HEK293 (cell line): ENCODE measurements around the gene LXN.
"Not testable (repeated sequence)": the region's sequence is repeated elsewhere in the genome, so short reads cannot be mapped to it uniquely, and the experiment has no call there.

Experiments
- CTCF ChIA-PET: fragments of 350-600 bp; formaldehyde crosslinking; extraction: SDS; loops from one replicate; lab custom pipeline; 2021; ENCODE audit warnings: antibody characterized with exemption; lab: Yijun Ruan, JAX
- POLR2A ChIA-PET: fragments of 300-600 bp; formaldehyde crosslinking; extraction: SDS; loops from one replicate; lab custom pipeline; 2020; ENCODE audit warnings: antibody characterized with exemption, inconsistent platforms; lab: Yijun Ruan, JAX
- H3K27ac ChIP-seq: fragments of 200-500 bp; sonication (Bioruptor generic); 2 replicates; pipeline ENCODE4 v1.5.1; 2014; ENCODE audit warnings: low read depth, low read length, control low read depth, inconsistent platforms; ENCODE audit errors: extremely low read depth
- H3K36me3 ChIP-seq, 2 experiments: fragments of 200-500 bp in 1 of 2; sonication (Bioruptor generic) in 1 of 2; 1 replicate in 1 of 2; 2 replicates in 1 of 2; pipeline ENCODE4 v1.5.1; 2014 to 2017; ENCODE audit warnings: inconsistent platforms in 2 of 2, low read length in 2 of 2; ENCODE audit not compliant: control insufficient read depth in 2 of 2, insufficient read depth in 1 of 2
- H3K4me1 ChIP-seq: fragments of 200-500 bp; sonication (Bioruptor generic); 2 replicates; pipeline ENCODE4 v1.5.1; 2014; ENCODE audit warnings: mild to moderate bottlenecking, low read length, inconsistent platforms; ENCODE audit not compliant: control insufficient read depth, insufficient read depth
- H3K4me3 ChIP-seq: 2 replicates; pipeline ENCODE4 v1.5.1; 2011; ENCODE audit warnings: low read depth, mild to moderate bottlenecking, control low read depth, low read length, moderate library complexity
- H3K9me3 ChIP-seq: fragments of 200-500 bp; sonication (Bioruptor generic); 2 replicates; pipeline ENCODE4 v1.5.1; 2014; ENCODE audit warnings: low read depth, low read length, inconsistent platforms; ENCODE audit not compliant: control insufficient read depth, insufficient read depth
- GLIS2 ChIP-seq: fragments of 450-650 bp; formaldehyde crosslinking; IDR thresholded peaks from 2 replicates; pipeline ENCODE4 v1.5.1; 2016; ENCODE audit warnings: missing biosample characterization, missing genetic modification characterization
- KLF1 ChIP-seq: fragments of 450-650 bp; formaldehyde crosslinking; IDR thresholded peaks from 2 replicates; pipeline ENCODE4 v1.5.1; 2016; ENCODE audit warnings: missing biosample characterization, missing genetic modification characterization
- KLF10 ChIP-seq: fragments of 450-650 bp; IDR thresholded peaks from 2 replicates; pipeline ENCODE4 v1.5.1; 2018; ENCODE audit warnings: missing biosample characterization, mild to moderate bottlenecking, missing genetic modification characterization
- MZF1 ChIP-seq: fragments of 450-650 bp; formaldehyde crosslinking; IDR thresholded peaks from 2 replicates; pipeline ENCODE4 v1.5.1; 2017; ENCODE audit warnings: missing biosample characterization, missing genetic modification characterization, borderline replicate concordance
- REPIN1 ChIP-seq: fragments of 450-650 bp; formaldehyde crosslinking; IDR thresholded peaks from 2 replicates; pipeline ENCODE4 v1.5.1; 2017; ENCODE audit warnings: missing biosample characterization, missing genetic modification characterization, low read depth
- SP2 ChIP-seq: fragments of 450-650 bp; formaldehyde crosslinking; IDR thresholded peaks from 2 replicates; pipeline ENCODE4 v1.5.1; 2016; ENCODE audit warnings: missing biosample characterization, missing genetic modification characterization
- ZBTB1 ChIP-seq: fragments of 450-650 bp; formaldehyde crosslinking; IDR thresholded peaks from 2 replicates; pipeline ENCODE4 v1.5.1; 2016; ENCODE audit warnings: missing biosample characterization, missing genetic modification characterization
- ZNF112 ChIP-seq: fragments of 450-650 bp; formaldehyde crosslinking; IDR thresholded peaks from 2 replicates; pipeline ENCODE4 v1.5.0; 2017; ENCODE audit warnings: missing biosample characterization, missing genetic modification characterization
- ZNF114 ChIP-seq: fragments of 450-650 bp; formaldehyde crosslinking; IDR thresholded peaks from 2 replicates; pipeline ENCODE4 v1.5.0; 2017; ENCODE audit warnings: missing biosample characterization, missing genetic modification characterization
- ZNF146 ChIP-seq: fragments of 450-650 bp; formaldehyde crosslinking; IDR thresholded peaks from 2 replicates; pipeline ENCODE4 v1.5.1; 2016; ENCODE audit warnings: missing biosample characterization, missing genetic modification characterization
- ZNF157 ChIP-seq: fragments of 450-650 bp; formaldehyde crosslinking; IDR thresholded peaks from 2 replicates; pipeline ENCODE4 v1.5.1; 2016; ENCODE audit warnings: missing biosample characterization, missing genetic modification characterization
- ZNF175 ChIP-seq: fragments of 450-650 bp; formaldehyde crosslinking; IDR thresholded peaks from 2 replicates; pipeline ENCODE4 v1.5.1; 2016; ENCODE audit warnings: missing biosample characterization, missing genetic modification characterization
- ZNF302 ChIP-seq: fragments of 450-650 bp; formaldehyde crosslinking; IDR thresholded peaks from 2 replicates; pipeline ENCODE4 v1.5.1; 2016; ENCODE audit warnings: missing biosample characterization, missing genetic modification characterization, low read depth
- ZNF341 ChIP-seq: fragments of 450-650 bp; formaldehyde crosslinking; IDR thresholded peaks from 2 replicates; pipeline ENCODE4; 2016; ENCODE audit warnings: low read depth, missing biosample characterization, missing genetic modification characterization
- ZNF391 ChIP-seq: fragments of 450-650 bp; formaldehyde crosslinking; IDR thresholded peaks from 2 replicates; pipeline ENCODE4 v1.5.1; 2016; ENCODE audit warnings: low read depth, missing biosample characterization, missing genetic modification characterization, borderline replicate concordance
- ZNF433 ChIP-seq: fragments of 450-650 bp; formaldehyde crosslinking; IDR thresholded peaks from 2 replicates; pipeline ENCODE4 v1.5.1; 2016; ENCODE audit warnings: missing biosample characterization, missing genetic modification characterization, low read depth
- ZNF521 ChIP-seq: fragments of 450-650 bp; formaldehyde crosslinking; IDR thresholded peaks from 2 replicates; pipeline ENCODE4 v1.5.1; 2017; ENCODE audit warnings: missing biosample characterization, mild to moderate bottlenecking, missing genetic modification characterization
- ZNF701 ChIP-seq: fragments of 450-650 bp; formaldehyde crosslinking; IDR thresholded peaks from 2 replicates; pipeline ENCODE4 v1.5.1; 2016; ENCODE audit warnings: missing biosample characterization, missing genetic modification characterization
- ZNF776 ChIP-seq: fragments of 450-650 bp; formaldehyde crosslinking; IDR thresholded peaks from 2 replicates; pipeline ENCODE4 v1.5.0; 2017; ENCODE audit warnings: missing biosample characterization, missing genetic modification characterization, borderline replicate concordance
- ZSCAN23 ChIP-seq: fragments of 450-650 bp; formaldehyde crosslinking; IDR thresholded peaks from 2 replicates; pipeline ENCODE4 v1.5.1; 2016; ENCODE audit warnings: missing biosample characterization, missing genetic modification characterization
- TF ChIP-seq, protein P1 (sequence below): fragments of 450-650 bp; formaldehyde crosslinking; IDR thresholded peaks from 2 replicates; pipeline ENCODE4 v1.5.1; 2016; ENCODE audit warnings: missing biosample characterization, missing genetic modification characterization
- TF ChIP-seq, protein P2 (sequence below): fragments of 450-650 bp; formaldehyde crosslinking; IDR thresholded peaks from 2 replicates; pipeline ENCODE4 v1.5.1; 2016; ENCODE audit warnings: missing biosample characterization, missing genetic modification characterization
- TF ChIP-seq, protein P3 (sequence below): fragments of 450-650 bp; formaldehyde crosslinking; IDR thresholded peaks from 2 replicates; pipeline ENCODE4 v1.5.1; 2017; ENCODE audit warnings: missing biosample characterization, missing genetic modification characterization
- TF ChIP-seq, protein P4 (sequence below): fragments of 450-650 bp; formaldehyde crosslinking; IDR thresholded peaks from 2 replicates; pipeline ENCODE4 v1.5.1; 2016; ENCODE audit warnings: missing biosample characterization, missing genetic modification characterization

LXN gene

DNA sequence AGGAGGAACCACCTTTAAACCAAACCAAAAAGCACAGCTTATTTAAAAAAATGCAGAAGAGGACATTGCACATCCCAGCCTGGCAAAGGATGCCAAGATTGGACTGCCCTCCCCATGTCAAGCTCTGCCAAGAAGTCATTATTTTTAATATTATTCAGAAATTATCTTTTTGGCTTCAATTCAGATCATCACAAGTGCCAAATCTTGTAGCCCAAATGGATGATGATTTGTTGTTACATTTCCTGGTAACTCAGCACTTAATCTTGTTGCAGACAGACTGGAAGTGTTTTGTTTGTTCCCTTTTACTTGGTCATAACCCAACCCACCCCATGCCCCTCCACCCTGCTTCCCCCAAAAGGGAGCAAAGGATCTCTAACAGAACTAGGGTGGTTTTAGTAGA lies 28.1 kb upstream of the LXN start (continued):
- TF ChIP-seq ZNF521 (tag by site-specific recombination) (no peak), ZSCAN23 (no peak)
- TF ChIP-seq, all 188 proteins: peak for 0

DNA sequence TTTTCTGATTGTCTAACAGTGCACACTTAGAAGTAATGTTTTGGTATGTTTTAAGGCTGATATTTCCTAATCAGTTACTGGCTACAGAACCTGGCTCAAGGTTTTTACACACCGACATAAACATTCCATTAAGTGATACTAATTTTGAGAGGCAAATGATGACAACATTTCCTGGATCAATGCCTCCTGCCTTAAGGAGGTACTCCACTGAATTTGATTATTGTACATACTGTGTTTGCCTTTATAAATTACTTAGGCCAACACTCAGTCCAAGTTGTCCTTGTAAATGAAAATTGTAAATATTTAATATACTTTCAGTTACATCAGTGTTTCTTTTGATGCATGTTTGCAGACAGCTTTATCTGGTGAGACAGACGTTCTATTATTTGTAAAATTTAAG lies 24.2 kb upstream of the LXN start:
- no peak for TF ChIP-seq ZNF391 (tag by site-specific recombination)
- TF ChIP-seq, protein P1, sequence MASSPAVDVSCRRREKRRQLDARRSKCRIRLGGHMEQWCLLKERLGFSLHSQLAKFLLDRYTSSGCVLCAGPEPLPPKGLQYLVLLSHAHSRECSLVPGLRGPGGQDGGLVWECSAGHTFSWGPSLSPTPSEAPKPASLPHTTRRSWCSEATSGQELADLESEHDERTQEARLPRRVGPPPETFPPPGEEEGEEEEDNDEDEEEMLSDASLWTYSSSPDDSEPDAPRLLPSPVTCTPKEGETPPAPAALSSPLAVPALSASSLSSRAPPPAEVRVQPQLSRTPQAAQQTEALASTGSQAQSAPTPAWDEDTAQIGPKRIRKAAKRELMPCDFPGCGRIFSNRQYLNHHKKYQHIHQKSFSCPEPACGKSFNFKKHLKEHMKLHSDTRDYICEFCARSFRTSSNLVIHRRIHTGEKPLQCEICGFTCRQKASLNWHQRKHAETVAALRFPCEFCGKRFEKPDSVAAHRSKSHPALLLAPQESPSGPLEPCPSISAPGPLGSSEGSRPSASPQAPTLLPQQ (tag by site-specific recombination) = no peak
- TF ChIP-seq, protein P2, sequence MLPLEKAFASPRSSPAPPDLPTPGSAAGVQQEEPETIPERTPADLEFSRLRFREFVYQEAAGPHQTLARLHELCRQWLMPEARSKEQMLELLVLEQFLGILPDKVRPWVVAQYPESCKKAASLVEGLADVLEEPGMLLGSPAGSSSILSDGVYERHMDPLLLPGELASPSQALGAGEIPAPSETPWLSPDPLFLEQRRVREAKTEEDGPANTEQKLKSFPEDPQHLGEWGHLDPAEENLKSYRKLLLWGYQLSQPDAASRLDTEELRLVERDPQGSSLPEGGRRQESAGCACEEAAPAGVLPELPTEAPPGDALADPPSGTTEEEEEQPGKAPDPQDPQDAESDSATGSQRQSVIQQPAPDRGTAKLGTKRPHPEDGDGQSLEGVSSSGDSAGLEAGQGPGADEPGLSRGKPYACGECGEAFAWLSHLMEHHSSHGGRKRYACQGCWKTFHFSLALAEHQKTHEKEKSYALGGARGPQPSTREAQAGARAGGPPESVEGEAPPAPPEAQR (tag by site-specific recombination) = no peak
- TF ChIP-seq ZNF701 (tag by site-specific recombination) = no peak
- no peak for TF ChIP-seq REPIN1 (tag by site-specific recombination)
- no peak for TF ChIP-seq ZNF114
- TF ChIP-seq ZNF157 (tag by site-specific recombination) = no peak
- TF ChIP-seq, protein P3, sequence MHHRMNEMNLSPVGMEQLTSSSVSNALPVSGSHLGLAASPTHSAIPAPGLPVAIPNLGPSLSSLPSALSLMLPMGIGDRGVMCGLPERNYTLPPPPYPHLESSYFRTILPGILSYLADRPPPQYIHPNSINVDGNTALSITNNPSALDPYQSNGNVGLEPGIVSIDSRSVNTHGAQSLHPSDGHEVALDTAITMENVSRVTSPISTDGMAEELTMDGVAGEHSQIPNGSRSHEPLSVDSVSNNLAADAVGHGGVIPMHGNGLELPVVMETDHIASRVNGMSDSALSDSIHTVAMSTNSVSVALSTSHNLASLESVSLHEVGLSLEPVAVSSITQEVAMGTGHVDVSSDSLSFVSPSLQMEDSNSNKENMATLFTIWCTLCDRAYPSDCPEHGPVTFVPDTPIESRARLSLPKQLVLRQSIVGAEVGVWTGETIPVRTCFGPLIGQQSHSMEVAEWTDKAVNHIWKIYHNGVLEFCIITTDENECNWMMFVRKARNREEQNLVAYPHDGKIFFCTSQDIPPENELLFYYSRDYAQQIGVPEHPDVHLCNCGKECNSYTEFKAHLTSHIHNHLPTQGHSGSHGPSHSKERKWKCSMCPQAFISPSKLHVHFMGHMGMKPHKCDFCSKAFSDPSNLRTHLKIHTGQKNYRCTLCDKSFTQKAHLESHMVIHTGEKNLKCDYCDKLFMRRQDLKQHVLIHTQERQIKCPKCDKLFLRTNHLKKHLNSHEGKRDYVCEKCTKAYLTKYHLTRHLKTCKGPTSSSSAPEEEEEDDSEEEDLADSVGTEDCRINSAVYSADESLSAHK (tag by site-specific recombination) = no peak
- no peak for TF ChIP-seq ZNF776 (tag by site-specific recombination)
- TF ChIP-seq ZNF302 (tag by site-specific recombination) = no peak
- TF ChIP-seq, all 188 proteins: peak for 0
- Histone ChIP-seq H3K9me3 (no peaks in the 10 kb centered on the region), H3K36me3 (peaks cover 0 to 20% of the 10 kb centered on the region in 2 experiments; a peak in 1 of 3 replicates), H3K27ac (no peak overlapping the region), H3K4me3 (no peak overlapping the region), H3K4me1 (no peaks in the 10 kb centered on the region)
- ChIA-PET CTCF (no interaction called here), POLR2A (interaction anchor here (0.6 kb wide), 2 partner anchors 591 to 1492 kb away, joined by 4 to 7 read pairs; no protein-coding TSS in a partner anchor)

DNA sequence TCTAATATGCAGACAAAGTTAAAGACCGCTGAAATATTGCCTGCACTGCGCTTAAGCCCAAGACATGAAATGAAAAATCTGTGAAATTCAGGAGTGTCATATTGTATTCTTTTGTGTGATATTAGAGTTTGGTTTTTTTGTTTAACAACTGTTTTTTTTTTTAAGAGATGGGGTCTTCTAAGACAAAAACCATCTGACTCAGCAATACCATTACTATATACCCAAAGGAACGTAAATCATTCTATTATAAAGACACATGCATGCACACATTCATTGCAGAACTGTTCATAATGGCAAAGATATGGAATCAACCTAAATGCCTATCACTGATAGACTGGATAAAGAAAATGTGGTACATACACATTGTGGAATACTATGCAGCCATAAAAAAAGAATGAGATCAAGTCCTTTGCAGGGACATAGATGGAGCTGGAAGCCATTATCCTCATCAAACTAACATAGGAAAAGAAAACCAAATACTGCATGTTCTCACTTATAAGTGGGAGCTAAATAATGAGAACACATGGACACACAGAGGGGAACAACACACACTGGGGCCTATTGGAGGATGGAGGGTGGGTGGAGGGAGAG lies 21.5 kb upstream of the LXN start:
- H3K9me3 ChIP-seq, H3K4me1 ChIP-seq, CTCF ChIA-PET, H3K4me3 ChIP-seq, H3K27ac ChIP-seq, POLR2A ChIA-PET: not testable (repeated sequence)
- peaks cover 0 to 29% of the 10 kb centered on the region in 2 experiments; a peak in 1 of 3 replicates for H3K36me3 ChIP-seq
- TF ChIP-seq ZNF146 (tag by site-specific recombination) = peak; percentile 65

DNA sequence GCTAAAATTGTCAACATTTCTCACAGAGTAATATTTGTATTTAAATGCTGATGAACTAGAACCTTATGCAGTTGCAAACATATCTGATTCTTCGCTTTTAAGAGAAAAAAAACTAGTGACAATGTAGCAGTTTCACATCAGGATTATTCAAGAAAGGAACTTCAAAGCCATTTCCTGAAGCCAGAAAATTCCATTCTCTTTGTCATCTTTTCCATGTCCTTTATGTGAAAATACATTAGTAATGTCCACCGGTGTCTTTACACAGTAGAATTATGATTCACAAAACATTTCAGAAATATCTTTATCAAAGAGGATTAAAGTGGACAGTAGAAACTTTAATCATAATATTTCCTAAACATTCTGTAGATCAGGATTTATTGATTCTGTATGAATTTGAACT lies 12.7 kb upstream of the LXN start:
- Histone ChIP-seq H3K4me3 (no peak overlapping the region), H3K9me3 (no peaks in the 10 kb centered on the region), H3K36me3 (peaks cover 0 to 11% of the 10 kb centered on the region in 2 experiments; a peak in 1 of 3 replicates), H3K27ac (no peak overlapping the region), H3K4me1 (no peaks in the 10 kb centered on the region)
- ChIA-PET POLR2A (no interaction called here), CTCF (interaction anchor here (0.6 to 1.8 kb wide), 2 partner anchors 26 to 42 kb away, joined by 3 to 4 read pairs; no protein-coding TSS in a partner anchor)
- TF ChIP-seq, protein P4, sequence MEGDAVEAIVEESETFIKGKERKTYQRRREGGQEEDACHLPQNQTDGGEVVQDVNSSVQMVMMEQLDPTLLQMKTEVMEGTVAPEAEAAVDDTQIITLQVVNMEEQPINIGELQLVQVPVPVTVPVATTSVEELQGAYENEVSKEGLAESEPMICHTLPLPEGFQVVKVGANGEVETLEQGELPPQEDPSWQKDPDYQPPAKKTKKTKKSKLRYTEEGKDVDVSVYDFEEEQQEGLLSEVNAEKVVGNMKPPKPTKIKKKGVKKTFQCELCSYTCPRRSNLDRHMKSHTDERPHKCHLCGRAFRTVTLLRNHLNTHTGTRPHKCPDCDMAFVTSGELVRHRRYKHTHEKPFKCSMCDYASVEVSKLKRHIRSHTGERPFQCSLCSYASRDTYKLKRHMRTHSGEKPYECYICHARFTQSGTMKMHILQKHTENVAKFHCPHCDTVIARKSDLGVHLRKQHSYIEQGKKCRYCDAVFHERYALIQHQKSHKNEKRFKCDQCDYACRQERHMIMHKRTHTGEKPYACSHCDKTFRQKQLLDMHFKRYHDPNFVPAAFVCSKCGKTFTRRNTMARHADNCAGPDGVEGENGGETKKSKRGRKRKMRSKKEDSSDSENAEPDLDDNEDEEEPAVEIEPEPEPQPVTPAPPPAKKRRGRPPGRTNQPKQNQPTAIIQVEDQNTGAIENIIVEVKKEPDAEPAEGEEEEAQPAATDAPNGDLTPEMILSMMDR (tag by site-specific recombination) = no peak
- TF ChIP-seq ZNF341 (tag by site-specific recombination) (no peak), GLIS2 (tag by site-specific recombination) (no peak), MZF1 (tag by site-specific recombination) (no peak), SP2 (tag by site-specific recombination) (no peak), ZNF175 (tag by site-specific recombination) (no peak), ZBTB1 (no peak), ZNF112 (tag by site-specific recombination) (no peak), KLF1 (tag by site-specific recombination) (no peak), ZNF433 (tag by site-specific recombination) (no peak), KLF10 (tag by site-specific recombination) (no peak)
